Superior temporal gyrus (tissue), 1 donor: ENCODE measurements around the gene HTD2.

Source experiments
- DNase-seq: peaks from one replicate; pipeline ENCODE4 v3.0.0-alpha.2; 2016; ENCODE audit errors: extremely low spot score

Gene HTD2

DNA sequence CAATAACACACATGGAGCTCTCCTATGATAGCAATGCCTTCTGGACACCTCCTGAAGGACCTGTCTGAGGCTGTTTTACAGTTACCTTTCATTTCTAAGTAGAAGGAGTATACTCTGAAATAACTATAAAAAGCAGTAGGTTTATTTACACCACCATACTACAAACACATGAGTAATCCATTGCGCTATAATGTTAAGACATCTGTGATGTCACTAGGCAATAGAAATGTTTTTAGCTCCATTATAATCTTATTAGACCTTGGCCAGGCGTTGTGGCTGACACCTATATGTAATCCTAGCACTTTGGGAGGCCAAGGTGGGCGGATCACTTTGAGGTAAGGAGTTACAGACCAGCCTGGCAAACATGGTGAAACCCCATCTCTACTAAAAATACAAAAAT lies 51.1 kb downstream of the HTD2 start:
- DNase-seq = no peak

DNA sequence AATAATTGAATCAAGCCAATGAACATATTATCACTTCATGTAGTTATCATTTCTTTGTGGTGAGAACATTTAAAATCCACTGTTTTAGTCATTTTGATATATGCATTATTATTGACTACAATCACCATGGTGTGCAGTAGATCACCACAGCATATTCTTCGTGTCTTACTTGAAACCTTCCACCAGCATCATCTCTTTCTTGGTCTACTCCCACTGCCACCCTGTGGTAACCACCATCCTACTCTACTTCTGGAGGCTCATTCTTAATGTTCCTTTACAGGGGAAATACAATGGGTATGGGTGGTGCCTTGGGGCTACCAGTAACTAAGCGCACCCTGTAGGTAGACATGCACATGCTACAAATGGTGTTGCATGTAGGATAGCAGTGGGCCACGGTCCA lies 51.8 kb downstream of the HTD2 start:
- no peak for DNase-seq

DNA sequence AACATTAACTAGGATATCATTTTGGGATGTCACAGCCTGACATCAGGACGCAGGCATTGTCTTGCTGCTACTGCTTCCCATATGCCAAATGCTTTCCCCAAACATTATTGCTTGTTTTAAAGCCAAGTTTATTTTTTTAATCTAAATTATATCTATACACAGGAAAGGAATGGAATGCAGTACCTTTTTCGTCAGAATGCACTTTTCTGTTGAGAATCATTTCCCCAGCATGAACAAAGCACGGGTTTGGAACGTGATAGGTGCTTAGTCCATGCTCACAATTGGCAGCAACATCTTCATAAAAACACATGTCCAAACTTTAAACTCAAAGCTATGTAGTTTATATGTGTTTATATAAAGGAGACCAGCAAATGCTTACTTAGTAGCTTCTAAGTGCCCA lies 52.5 kb downstream of the HTD2 start:
- no peak for DNase-seq

DNA sequence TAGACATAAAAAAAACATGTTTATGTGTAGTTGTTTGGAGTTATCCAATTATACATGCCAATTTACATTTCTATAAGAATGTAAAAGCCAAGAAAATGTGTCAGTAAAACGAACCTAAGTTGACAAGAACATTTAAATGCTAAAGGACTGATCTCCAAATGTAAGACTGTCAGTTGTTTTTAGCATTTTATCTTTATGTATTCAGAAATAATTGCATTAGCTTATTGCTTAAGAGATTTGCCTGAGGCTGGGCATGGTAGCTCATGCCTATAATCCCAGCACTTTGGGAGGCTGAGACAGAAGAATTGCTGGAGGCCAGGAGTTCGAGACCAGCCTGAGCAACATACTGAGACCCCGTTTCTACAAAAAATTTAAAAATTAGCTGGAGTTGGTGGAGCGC lies 53.3 kb downstream of the HTD2 start:
- DNase-seq = no peak

DNA sequence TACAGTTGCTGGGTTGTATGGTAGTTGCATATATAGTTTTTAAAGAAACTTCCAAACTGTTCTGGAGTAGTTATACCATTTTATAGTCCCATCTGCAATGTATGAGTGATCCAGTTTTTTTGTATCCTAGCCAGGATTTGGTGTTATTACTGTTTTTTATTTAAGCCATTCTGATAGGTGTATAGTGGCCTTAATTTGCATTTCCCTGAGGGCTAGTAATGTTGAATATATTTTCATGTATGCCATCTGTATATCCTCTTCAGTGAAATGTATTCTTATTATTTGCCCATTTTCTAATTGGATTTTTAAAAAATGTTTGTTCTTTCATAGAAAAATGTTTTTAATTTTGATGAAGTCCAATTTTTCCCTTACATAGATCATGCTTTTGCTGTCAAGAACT lies 55.5 kb downstream of the HTD2 start:
- no peak for DNase-seq

DNA sequence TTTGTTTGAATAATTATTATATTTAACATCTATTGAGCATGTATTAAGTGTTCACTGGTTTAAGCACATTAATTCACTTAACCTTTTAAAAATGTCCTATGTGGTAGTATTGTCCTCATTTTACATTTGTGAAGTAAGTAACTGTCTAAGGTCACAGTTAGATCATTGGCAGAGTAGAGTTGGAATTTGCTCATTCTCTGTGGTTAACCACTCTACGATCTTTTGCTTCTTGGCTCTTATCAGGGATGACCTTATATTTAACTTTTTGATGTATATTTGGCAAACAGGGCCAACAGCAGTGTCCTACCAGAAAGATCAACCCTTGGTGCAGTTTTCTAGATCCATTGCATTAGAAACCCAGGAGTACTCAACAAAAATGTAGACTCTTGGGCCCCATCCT lies 60.4 kb downstream of the HTD2 start:
- DNase-seq = no peak

GRCh38 chr3:58369038-58369437 lies 62.7 kb downstream of the HTD2 start:
- no peak for DNase-seq
